SH-SY5Y (cell line): ENCODE results near the gene JAG1.

Experiments used
- GATA2 ChIP-seq: IDR thresholded peaks from 2 replicates; pipeline ENCODE4 v1.6.1; 2011; ENCODE audit warnings: mild to moderate bottlenecking, low read depth, low read length
- GATA3 ChIP-seq: IDR thresholded peaks from 2 replicates; pipeline ENCODE4 v1.6.1; 2011; ENCODE audit warnings: low read depth, mild to moderate bottlenecking, low read length, moderate library complexity

DNA sequence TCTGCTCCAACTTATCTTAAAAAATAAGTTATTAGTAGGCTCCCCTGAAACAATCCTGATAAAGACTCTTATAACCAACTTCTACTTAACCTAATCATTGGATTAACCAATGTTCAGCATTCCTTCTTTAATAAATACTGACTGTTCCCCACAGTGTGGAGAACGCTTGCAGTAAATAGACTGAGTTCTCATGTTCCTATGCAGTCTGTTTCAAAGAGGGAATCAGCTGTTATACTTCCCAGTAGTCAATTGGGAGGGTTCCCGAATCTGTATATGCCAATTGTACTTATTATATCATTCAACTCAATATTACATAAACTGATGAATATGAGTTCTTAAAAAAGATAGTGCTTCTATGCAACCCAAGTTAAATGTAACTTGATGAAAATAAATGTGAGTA, 9.7 kb upstream of the JAG1 start:
- TF ChIP-seq GATA3 (no peak), GATA2 (no peak)
